WI38 (cell line): ENCODE measurements around the gene TTC28.

Experiments
- H3K4me3 ChIP-seq: 2 replicates; pipeline ENCODE4 v1.5.1; 2011; ENCODE audit warnings: low read depth, mild to moderate bottlenecking, control low read depth, low read length
- TF ChIP-seq, protein P1 (sequence below): IDR thresholded peaks from 2 replicates; pipeline ENCODE4 v1.5.1; 2012; ENCODE audit warnings: low read depth, mild to moderate bottlenecking, control low read depth, low read length

The TTC28 gene

DNA sequence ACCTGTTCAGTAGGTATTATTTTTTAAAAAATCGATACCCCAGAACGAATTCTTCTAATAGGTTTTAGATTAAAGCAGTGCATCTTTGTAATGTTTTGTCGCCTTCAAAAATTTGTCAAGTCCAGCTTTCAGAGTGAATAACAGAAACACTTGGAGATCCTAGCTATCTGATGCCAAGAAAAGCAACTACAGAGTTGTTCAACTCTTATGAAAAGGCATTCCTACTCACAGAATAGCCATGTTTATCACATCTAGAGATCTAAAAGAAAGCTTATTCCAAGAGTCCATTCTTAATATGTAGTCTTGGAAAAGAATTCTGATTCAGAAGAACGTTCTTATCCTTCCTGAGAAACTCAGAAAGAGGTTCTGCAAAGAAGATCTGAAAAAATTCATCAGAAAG is 268.5 kb downstream of the TTC28 start:
- TF ChIP-seq, protein P1, sequence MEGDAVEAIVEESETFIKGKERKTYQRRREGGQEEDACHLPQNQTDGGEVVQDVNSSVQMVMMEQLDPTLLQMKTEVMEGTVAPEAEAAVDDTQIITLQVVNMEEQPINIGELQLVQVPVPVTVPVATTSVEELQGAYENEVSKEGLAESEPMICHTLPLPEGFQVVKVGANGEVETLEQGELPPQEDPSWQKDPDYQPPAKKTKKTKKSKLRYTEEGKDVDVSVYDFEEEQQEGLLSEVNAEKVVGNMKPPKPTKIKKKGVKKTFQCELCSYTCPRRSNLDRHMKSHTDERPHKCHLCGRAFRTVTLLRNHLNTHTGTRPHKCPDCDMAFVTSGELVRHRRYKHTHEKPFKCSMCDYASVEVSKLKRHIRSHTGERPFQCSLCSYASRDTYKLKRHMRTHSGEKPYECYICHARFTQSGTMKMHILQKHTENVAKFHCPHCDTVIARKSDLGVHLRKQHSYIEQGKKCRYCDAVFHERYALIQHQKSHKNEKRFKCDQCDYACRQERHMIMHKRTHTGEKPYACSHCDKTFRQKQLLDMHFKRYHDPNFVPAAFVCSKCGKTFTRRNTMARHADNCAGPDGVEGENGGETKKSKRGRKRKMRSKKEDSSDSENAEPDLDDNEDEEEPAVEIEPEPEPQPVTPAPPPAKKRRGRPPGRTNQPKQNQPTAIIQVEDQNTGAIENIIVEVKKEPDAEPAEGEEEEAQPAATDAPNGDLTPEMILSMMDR = no peak
- no peak overlapping the region for H3K4me3 ChIP-seq

DNA sequence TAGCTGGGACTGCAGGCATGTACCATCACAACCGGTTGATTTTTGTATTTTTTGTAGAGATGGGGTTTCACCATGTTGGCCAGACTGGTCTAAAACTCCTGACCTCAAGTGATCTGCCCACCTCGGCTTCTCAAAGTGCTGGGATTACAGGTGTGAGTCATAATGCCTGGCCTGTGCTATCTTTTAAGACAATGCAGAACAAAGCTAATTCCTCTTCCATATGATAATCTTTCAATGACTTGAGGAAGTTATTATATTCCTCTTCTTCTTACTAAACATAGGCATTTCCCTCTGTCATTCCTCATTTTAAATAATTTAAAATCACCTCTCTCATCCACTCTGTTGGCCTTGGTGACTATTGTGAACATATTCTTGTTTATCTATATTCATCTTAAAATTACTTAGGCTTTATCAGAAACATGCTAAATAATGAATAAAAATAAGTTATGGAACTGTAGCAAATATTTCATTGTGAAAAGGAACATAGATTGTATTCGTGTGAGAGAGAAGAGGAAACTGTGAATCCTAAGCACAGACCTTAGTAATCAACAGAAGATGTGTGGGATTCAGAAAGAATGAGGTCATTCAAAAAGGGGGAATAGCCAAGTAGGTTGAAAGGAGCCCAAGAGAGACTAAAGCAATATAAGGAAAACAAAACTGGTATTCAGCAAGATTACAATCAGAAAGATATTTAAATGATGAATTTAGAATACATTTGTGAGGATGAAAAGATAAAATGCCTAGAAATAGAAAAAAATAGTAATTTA is 269.4 kb downstream of the TTC28 start:
- no peak overlapping the region for H3K4me3 ChIP-seq
- TF ChIP-seq, protein P1 = no peak

DNA sequence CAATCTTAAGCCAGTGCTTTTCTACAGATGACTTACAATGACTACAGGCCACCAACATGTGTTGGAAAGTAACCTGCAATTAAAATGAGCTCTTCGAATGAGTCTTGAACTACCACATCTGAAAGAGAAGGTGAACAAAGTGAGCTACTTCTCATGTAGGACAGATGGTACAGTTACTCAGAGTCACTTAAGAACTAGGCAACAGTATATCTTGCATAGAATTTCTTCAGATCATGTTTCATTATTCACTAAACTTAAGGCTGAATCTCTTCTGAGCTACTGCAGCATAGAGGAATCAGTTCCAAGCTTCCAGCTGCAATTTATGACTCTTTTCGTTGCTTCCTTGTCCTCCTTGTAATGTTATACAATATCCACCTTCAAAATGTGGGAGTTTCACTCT is 270.9 kb downstream of the TTC28 start:
- H3K4me3 ChIP-seq = no peak overlapping the region
- TF ChIP-seq, protein P1 = no peak

DNA sequence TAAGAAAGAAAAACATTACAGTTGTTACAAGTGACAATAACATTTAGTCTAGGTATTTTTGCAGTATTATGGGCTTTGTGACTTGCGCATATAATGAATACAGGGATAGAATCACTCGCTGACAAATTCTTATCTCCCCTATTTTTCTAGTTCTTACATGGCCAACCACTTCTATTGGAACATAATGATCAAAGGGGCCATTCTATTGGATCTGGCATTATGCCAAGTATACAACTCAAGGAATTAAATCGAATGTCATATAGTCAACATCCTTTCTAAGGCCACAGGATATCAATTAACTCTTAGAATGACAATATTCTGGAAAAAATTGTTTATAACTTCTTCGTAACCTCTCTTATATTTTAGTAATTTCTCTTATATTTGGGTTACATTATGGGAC is 272.0 kb downstream of the TTC28 start:
- TF ChIP-seq, protein P1 = no peak
- no peak overlapping the region for H3K4me3 ChIP-seq

DNA sequence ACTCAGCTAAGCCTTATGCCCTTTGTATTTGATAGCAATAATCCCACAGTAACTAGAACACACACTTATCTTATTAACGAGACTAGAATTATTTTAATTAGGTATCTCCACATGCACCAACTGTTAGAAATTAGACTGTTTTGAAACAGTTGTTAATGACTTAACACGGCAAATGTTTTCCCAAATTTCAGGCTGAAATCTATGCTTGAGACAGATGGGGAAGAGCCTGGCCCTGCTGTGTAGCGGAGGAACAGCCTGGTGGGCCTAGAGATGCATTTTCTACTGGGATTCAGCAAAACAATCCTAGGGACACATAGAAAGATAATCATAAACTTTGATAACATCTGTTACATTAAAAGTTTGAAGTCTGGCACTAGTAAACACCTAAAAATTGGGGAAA is 273.4 kb downstream of the TTC28 start:
- H3K4me3 ChIP-seq = no peak overlapping the region
- TF ChIP-seq, protein P1 = no peak

DNA sequence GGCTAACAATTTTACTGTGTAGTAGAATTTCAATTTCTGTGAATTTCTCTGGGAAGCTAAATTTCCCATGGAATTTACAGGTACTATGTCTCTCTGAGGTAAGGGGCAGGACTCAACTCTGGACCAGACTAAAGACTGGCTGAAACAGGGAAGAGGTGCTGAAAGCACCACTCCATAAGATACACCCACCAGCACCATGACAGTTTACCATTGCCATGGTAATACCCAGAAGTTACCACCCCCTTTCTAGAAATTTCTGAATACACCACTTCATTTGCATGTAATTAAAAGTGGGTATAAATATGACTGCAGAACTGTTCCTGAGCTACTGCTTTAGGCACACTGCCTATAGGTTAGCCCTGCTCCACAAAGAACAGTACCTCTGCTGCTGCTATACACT is 274.1 kb downstream of the TTC28 start:
- H3K4me3 ChIP-seq = no peak overlapping the region
- TF ChIP-seq, protein P1 = no peak

DNA sequence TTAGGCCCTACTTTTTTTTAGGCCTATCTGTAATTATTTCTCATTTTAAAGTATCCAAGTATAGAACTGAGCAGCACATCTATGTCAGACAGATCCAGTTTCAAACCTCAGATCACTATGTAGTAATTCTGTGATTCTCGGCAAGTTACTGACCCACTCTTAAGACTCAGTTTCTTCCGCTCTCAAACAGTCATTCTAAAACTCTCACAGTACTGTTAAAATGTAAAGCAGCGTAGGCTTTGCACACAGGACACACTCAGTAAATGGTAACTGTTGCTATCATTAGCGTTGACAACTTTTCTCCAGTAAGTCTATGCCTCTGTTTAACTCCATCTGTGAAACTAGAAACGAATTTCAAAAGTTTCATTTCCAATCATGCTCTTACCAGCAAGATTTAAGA is 277.1 kb downstream of the TTC28 start:
- no peak overlapping the region for H3K4me3 ChIP-seq
- TF ChIP-seq, protein P1 = no peak
